Hepatocyte (in vitro differentiated cells): ENCODE results near the gene TMEM202. TPM values are rescaled to one million over a fixed set of nuclear protein-coding genes. Genes with fewer than 3 reads are reported as not detected.

Experiments used
- DNase-seq: peaks from one replicate; pipeline ENCODE4 v3.0.0-alpha.2; 2016; ENCODE audit warnings: low spot score
- H2AFZ ChIP-seq: fragments of 200-600 bp; sonication (generic); 2 replicates; pipeline ENCODE4 v1.6.0; 2016; ENCODE audit warnings: antibody characterized with exemption, mild to moderate bottlenecking
- H3K27ac ChIP-seq: fragments of 200-600 bp; sonication (generic); 2 replicates; pipeline ENCODE4 v1.5.1; 2016; ENCODE audit warnings: mild to moderate bottlenecking
- H3K27me3 ChIP-seq: fragments of 200-600 bp; sonication (generic); 2 replicates; pipeline ENCODE4 v1.6.1; 2016
- H3K36me3 ChIP-seq: fragments of 200-600 bp; sonication (generic); replicated peaks from 2 replicates; pipeline ENCODE4 v1.5.1; 2016; ENCODE audit warnings: low read depth; ENCODE audit not compliant: insufficient read depth
- H3K4me1 ChIP-seq: fragments of 200-600 bp; sonication (generic); 2 replicates; pipeline ENCODE4 v1.5.1; 2016; ENCODE audit warnings: mild to moderate bottlenecking, moderate library complexity; ENCODE audit not compliant: insufficient read depth
- H3K4me2 ChIP-seq: fragments of 200-600 bp; sonication (generic); 2 replicates; pipeline ENCODE4 v1.6.0; 2016
- H3K4me3 ChIP-seq: fragments of 200-600 bp; sonication (generic); 2 replicates; pipeline ENCODE4 v1.5.1; 2016; ENCODE audit warnings: mild to moderate bottlenecking
- H3K79me2 ChIP-seq: fragments of 200-600 bp; sonication (generic); 2 replicates; pipeline ENCODE4 v1.6.0; 2017; ENCODE audit warnings: mild to moderate bottlenecking
- H3K9me2 ChIP-seq: fragments of 200-600 bp; sonication (generic); replicated peaks from 2 replicates; pipeline ENCODE4 v1.6.0; 2017; ENCODE audit warnings: mild to moderate bottlenecking; ENCODE audit not compliant: insufficient read depth
- H3K9me3 ChIP-seq: fragments of 200-600 bp; sonication (generic); 2 replicates; pipeline ENCODE4 v1.5.1; 2016; ENCODE audit warnings: low read depth, mild to moderate bottlenecking
- H4K20me1 ChIP-seq: fragments of 200-600 bp; sonication (generic); 2 replicates; pipeline ENCODE4 v1.6.0; 2016; ENCODE audit warnings: mild to moderate bottlenecking; ENCODE audit not compliant: insufficient read depth, poor library complexity, severe bottlenecking
- CTCF ChIP-seq: fragments of 200-600 bp; sonication (generic); IDR thresholded peaks from 2 replicates; pipeline ENCODE4 v1.5.1; 2016; ENCODE audit warnings: antibody characterized with exemption, mild to moderate bottlenecking; ENCODE audit not compliant: poor library complexity
- EZH2 ChIP-seq: fragments of 200-600 bp; sonication (generic); IDR thresholded peaks from 2 replicates; pipeline ENCODE4 v1.6.1; 2016; ENCODE audit warnings: antibody characterized with exemption, mild to moderate bottlenecking, borderline replicate concordance
- EZH2phosphoT487 ChIP-seq: fragments of 200-600 bp; sonication (generic); IDR thresholded peaks from one replicate; pipeline ENCODE4 v1.6.1; 2018; ENCODE audit warnings: antibody characterized with exemption, mild to moderate bottlenecking, low read depth, moderate library complexity; ENCODE audit not compliant: unreplicated experiment, severe bottlenecking
- WGBS: methylation state at CpG from one replicate; pipeline ENCODE4 v1.1.6; 2016; ENCODE audit warnings: low lambda C conversion rate; ENCODE audit errors: missing lambda C conversion rate; 5-methylcytosine and 5-hydroxymethylcytosine counted together
- polyA plus RNA-seq: library from polyadenylated mRNA; unstranded; fragments of >200 nt; fragmentation: Nextera tagmentation; extraction: Ambion mirVana; gene quantifications from 2 replicates; pipeline ENCODE4 v1.2.1, GENCODE V29; 2016
- total RNA-seq: library from RNA; depleted of rRNA; stranded (reverse); fragments of >200 nt; gene quantifications from 2 replicates; pipeline ENCODE4 v1.2.3, GENCODE V29; 2014

Gene TMEM202
- total and polyA plus RNA-seq, 2 experiments from 2014 or later, result not detected

DNA sequence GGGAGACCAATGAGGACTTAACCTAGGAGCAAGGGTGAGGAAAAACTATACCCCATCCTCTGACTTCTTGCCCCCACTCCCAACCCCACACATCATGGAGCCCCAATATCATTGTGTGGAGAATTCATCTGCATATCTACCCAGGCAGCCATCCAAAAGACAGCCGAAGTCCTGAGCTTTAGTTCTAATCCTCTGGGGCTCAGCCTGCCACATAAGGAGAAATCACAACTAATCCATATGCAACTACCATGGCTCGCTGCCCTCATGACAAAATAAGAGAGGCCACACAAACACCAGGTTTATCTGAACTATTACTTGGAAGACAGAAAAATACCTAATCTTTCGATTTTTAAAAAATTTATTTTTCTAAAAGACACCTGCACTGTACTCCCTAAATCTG, 40.0 kb upstream of the TMEM202 start:
- H3K27ac ChIP-seq, result no peak overlapping the region
- peaks cover 58% of the 10 kb centered on the region for H3K79me2 ChIP-seq
- no peak overlapping the region for H2AFZ ChIP-seq
- no peak overlapping the region for H3K4me3 ChIP-seq
- H3K36me3 ChIP-seq, result peaks cover 4% of the 10 kb centered on the region
- no peaks in the 10 kb centered on the region for H3K4me1 ChIP-seq
- no peak for DNase-seq
- H4K20me1 ChIP-seq, result peaks cover 53% of the 10 kb centered on the region
- H3K4me2 ChIP-seq, result no peak overlapping the region
- no peaks in the 10 kb centered on the region for H3K9me3 ChIP-seq
- TF ChIP-seq EZH2 (no peak), EZH2phosphoT487 (no peak), CTCF (no peak)
- 91% methylated on average over 3 of the region's 3 CpGs for WGBS
- no peaks in the 10 kb centered on the region for H3K27me3 ChIP-seq
- no peaks in the 10 kb centered on the region for H3K9me2 ChIP-seq

DNA sequence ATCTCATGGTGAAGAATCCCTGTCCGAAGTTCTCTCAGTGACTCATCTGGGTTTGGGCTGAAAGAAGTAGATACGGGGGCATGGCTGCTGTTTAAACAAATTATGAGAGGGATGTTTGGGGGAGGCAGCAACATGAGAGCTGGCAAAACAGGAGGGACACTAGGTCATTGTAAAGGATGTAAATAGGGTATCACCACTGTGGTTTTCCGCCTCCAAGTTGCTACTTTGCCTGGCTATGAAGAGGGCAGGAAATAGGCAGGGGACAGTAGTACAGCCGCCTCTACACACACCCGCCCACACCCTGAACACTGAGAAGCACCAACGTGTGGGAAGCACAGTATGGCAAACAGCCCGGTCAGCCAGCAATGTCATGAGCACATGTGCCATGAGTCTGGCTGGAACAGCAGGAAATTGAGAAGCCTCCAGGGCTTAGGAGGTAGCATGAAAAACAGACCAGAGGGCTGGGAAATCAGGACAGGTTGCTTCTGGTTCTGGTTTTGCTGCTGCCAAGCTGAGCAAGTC, 39.4 kb upstream of the TMEM202 start:
- Histone ChIP-seq H3K79me2 (peaks cover 64% of the 10 kb centered on the region), H3K36me3 (peaks cover 4% of the 10 kb centered on the region), H4K20me1 (peaks cover 58% of the 10 kb centered on the region), H3K9me3 (no peaks in the 10 kb centered on the region), H3K4me2 (no peak overlapping the region), H3K9me2 (no peaks in the 10 kb centered on the region), H3K4me1 (no peaks in the 10 kb centered on the region), H2AFZ (no peak overlapping the region), H3K27ac (no peak overlapping the region), H3K4me3 (no peak overlapping the region), H3K27me3 (no peaks in the 10 kb centered on the region)
- DNase-seq, result no peak
- TF ChIP-seq EZH2 (no peak), EZH2phosphoT487 (no peak), CTCF (no peak)
- 64% methylated on average over 7 of the region's 7 CpGs for WGBS

DNA sequence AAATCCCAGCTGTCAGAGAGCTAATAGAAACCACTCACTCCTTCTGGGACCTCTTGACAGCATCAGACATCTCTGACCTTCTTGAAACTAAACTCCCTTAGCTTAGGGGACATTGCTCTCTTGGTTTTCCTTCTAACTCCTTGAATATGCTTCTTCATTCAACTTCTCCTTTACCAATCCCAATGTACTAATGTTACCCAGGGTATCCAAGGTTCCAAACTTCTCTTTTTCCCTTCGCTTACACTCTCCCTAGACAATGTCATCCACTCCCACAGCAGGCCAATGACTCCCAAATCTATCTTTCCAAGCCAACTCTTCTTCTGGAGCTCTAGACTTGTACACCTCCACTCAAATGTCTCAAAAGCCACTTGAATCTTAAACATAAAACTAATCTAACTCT, 36.9 kb upstream of the TMEM202 start:
- Histone ChIP-seq H3K4me3 (no peak overlapping the region), H3K36me3 (no peaks in the 10 kb centered on the region), H3K27me3 (no peaks in the 10 kb centered on the region), H3K79me2 (peaks cover 89% of the 10 kb centered on the region), H3K4me2 (no peak overlapping the region), H3K4me1 (no peaks in the 10 kb centered on the region), H3K9me2 (no peaks in the 10 kb centered on the region), H3K9me3 (no peaks in the 10 kb centered on the region), H2AFZ (no peak overlapping the region), H4K20me1 (peaks cover 75% of the 10 kb centered on the region), H3K27ac (no peak overlapping the region)
- 100% methylated on average over 1 of the region's 1 CpG for WGBS
- no peak for DNase-seq
- TF ChIP-seq CTCF, result no peak
- TF ChIP-seq EZH2, result no peak
- TF ChIP-seq EZH2phosphoT487, result no peak

DNA sequence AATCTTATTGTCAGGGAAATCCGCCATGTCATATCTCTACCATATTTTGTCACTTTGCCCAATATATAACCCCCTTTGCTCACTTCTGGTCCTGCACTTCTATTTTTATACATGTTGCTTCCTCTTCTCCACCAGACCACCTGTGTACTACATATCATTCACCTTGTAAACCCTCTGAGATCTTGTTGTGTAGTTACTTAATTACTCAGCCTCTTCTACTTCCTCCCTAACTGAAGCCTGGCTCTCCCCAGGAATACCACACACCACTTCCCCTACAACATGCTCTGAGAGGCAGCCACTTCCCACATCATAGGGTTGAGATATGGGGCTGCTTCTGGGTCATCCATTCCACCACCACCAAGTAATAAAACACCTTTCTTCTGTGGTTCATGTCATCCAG, 32.3 kb upstream of the TMEM202 start:
- H3K9me2 ChIP-seq, result no peaks in the 10 kb centered on the region
- H3K36me3 ChIP-seq, result no peaks in the 10 kb centered on the region
- no peak for DNase-seq
- no peak overlapping the region for H3K4me3 ChIP-seq
- WGBS, result 94% methylated on average over 1 of the region's 1 CpG
- no peaks in the 10 kb centered on the region for H3K27me3 ChIP-seq
- H4K20me1 ChIP-seq, result peaks cover 67% of the 10 kb centered on the region
- no peak overlapping the region for H2AFZ ChIP-seq
- H3K79me2 ChIP-seq, result peaks cover 98% of the 10 kb centered on the region
- no peaks in the 10 kb centered on the region for H3K9me3 ChIP-seq
- TF ChIP-seq EZH2, result no peak
- no peak for TF ChIP-seq EZH2phosphoT487
- no peak for TF ChIP-seq CTCF
- H3K4me1 ChIP-seq, result no peaks in the 10 kb centered on the region
- H3K4me2 ChIP-seq, result no peak overlapping the region
- H3K27ac ChIP-seq, result no peak overlapping the region
